ENCODE results near the gene THEM5.

The THEM5 gene

GRCh38 chr1:151809290-151809984 is 44.1 kb downstream of the THEM5 start:
- no peak for TF ChIP-seq CTCF (IDR thresholded peaks at IDR 0.05; ENCODE audit: insufficient read depth, low read depth, low read length, missing control alignments)
- H3K4me3 ChIP-seq (ENCODE audit: low read depth, low read length): no peak overlapping the region
- no peak for DNase-seq (ENCODE audit: low read depth)

GRCh38 chr1:151807766-151808165 is 45.7 kb downstream of the THEM5 start:
- H3K4me3 ChIP-seq (ENCODE audit: low read depth, low read length): no peak overlapping the region
- no peak for DNase-seq (ENCODE audit: low read depth)
- TF ChIP-seq CTCF (IDR thresholded peaks at IDR 0.05; ENCODE audit: insufficient read depth, low read depth, low read length, missing control alignments): no peak

- no peak overlapping the region for H3K4me3 ChIP-seq (ENCODE audit: low read depth, low read length)
- TF ChIP-seq CTCF (IDR thresholded peaks at IDR 0.05; ENCODE audit: insufficient read depth, low read depth, low read length, missing control alignments): no peak
- DNase-seq (ENCODE audit: low read depth): no peak
Measured at GRCh38 chr1:151807131-151807530, 46.4 kb downstream of the THEM5 start.

GRCh38 chr1:151806170-151806569 is 47.3 kb downstream of the THEM5 start:
- TF ChIP-seq CTCF (IDR thresholded peaks at IDR 0.05; ENCODE audit: insufficient read depth, low read depth, low read length, missing control alignments): no peak
- DNase-seq (ENCODE audit: low read depth): no peak
- H3K4me3 ChIP-seq (ENCODE audit: low read depth, low read length): no peak overlapping the region

- H3K4me3 ChIP-seq (ENCODE audit: low read depth, low read length): no peak within 1 kb of the TSS
- TF ChIP-seq CTCF (IDR thresholded peaks at IDR 0.05; ENCODE audit: insufficient read depth, low read depth, low read length, missing control alignments): no peak
- DNase-seq (ENCODE audit: low read depth): no peak
Measured at GRCh38 chr1:151805066-151805820, 48.3 kb downstream of the THEM5 start, which contains the start of gene LINGO4. LINGO4 (minus strand) TSS chr1:151805419; CDS start chr1:151802704, 2,715 bp downstream.

GRCh38 chr1:151803915-151804314 is 49.6 kb downstream of the THEM5 start:
- H3K4me3 ChIP-seq (ENCODE audit: low read depth, low read length): no peak overlapping the region
- TF ChIP-seq CTCF (IDR thresholded peaks at IDR 0.05; ENCODE audit: insufficient read depth, low read depth, low read length, missing control alignments): no peak
- DNase-seq (ENCODE audit: low read depth): no peak
